Upper lobe of right lung (tissue), 1 donor: ENCODE data around the gene PIM1. TPM values are rescaled to one million over a fixed set of nuclear protein-coding genes. Genes with fewer than 3 reads are reported as not detected.

ENCODE experiments used
- ATAC-seq: fragments of 200-7000 bp; cut with Tn5 transposase; one replicate; pipeline ENCODE4 v1.9.1; 2020; ENCODE audit warnings: mild to moderate bottlenecking, moderate library complexity
- DNase-seq: peaks from one replicate; pipeline ENCODE4 v3.0.0-alpha.2; 2020
- H3K27ac ChIP-seq: fragments of 200-600 bp; one replicate; pipeline ENCODE4 v1.8.0; 2022
- H3K27me3 ChIP-seq: fragments of 200-600 bp; one replicate; pipeline ENCODE4 v1.8.0; 2022; ENCODE audit warnings: mild to moderate bottlenecking
- H3K36me3 ChIP-seq: fragments of 200-600 bp; one replicate; pipeline ENCODE4 v1.8.0; 2022
- H3K4me1 ChIP-seq: fragments of 200-600 bp; one replicate; pipeline ENCODE4 v1.8.0; 2022
- H3K4me3 ChIP-seq: fragments of 200-600 bp; one replicate; pipeline ENCODE4 v1.8.0; 2022; ENCODE audit warnings: mild to moderate bottlenecking
- H3K9me3 ChIP-seq: fragments of 200-600 bp; one replicate; pipeline ENCODE4 v1.8.0; 2022
- intact Hi-C: fragments of 100-400 bp; cut with DNase I; formaldehyde crosslinking; loops from one replicate; pipeline ENCODE4 v1.11.0; 2022
- total RNA-seq: library from RNA; stranded (reverse); fragmentation: NEBNext Ultra II Directional; extraction: Animal tissue kit (Norgen Biotek cat#: 25700); gene quantifications from one replicate; pipeline ENCODE4 v1.2.1, GENCODE V29; 2021
- TF ChIP-seq, protein P1 (sequence below): fragments of 200-600 bp; IDR thresholded peaks from one replicate; pipeline ENCODE4 v1.8.0; 2022; ENCODE audit warnings: antibody characterized with exemption
- donor health status: DM: no; HTN: yes; CAD: no; lungs with severe emphysema.

PIM1 gene
- total RNA-seq, 1 donor from 2014 or later: 55.3 TPM

DNA sequence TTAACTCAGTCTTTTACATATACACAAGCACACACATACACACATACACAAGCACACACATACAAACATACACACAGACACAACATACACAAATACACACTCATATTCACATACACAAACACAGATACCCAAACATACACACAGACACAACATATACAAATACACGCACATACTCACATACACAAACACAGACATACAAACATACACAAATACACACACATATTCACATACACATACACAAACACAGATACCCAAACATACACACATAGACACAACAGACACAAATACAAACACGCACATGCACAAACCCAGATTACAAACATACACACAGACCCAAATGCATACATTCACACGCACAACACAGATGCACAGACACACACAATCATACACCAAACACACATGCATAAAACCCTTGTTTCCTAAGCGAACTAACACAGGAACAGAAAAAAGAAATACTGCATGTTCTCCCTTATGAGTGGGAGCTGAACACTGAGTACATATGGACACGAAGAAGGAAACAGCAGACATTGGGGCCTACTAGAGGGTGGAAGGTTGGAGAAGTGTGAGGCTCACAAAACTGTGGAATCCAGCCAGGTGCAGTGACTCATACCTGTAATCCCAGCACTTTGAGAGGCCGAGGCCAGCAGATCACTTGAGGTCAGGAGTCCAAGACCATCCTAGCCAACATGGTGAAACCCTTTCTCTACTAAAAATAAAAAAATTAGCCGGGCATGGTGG is 34.2 kb downstream of the PIM1 start:
- ATAC-seq (peak; percentile 72), DNase-seq (no peak)
- Histone ChIP-seq H3K27me3 (no peaks in the 10 kb centered on the region), H3K9me3 (no peaks in the 10 kb centered on the region), H3K4me1 (peaks cover 14% of the 10 kb centered on the region), H3K27ac (no peak overlapping the region), H3K36me3 (no peaks in the 10 kb centered on the region), H3K4me3 (no peak overlapping the region)
- intact Hi-C loops: loop anchor here (10.0 kb wide), 1 partner anchor 179 kb away; no protein-coding TSS in a partner anchor
- TF ChIP-seq, protein P1, sequence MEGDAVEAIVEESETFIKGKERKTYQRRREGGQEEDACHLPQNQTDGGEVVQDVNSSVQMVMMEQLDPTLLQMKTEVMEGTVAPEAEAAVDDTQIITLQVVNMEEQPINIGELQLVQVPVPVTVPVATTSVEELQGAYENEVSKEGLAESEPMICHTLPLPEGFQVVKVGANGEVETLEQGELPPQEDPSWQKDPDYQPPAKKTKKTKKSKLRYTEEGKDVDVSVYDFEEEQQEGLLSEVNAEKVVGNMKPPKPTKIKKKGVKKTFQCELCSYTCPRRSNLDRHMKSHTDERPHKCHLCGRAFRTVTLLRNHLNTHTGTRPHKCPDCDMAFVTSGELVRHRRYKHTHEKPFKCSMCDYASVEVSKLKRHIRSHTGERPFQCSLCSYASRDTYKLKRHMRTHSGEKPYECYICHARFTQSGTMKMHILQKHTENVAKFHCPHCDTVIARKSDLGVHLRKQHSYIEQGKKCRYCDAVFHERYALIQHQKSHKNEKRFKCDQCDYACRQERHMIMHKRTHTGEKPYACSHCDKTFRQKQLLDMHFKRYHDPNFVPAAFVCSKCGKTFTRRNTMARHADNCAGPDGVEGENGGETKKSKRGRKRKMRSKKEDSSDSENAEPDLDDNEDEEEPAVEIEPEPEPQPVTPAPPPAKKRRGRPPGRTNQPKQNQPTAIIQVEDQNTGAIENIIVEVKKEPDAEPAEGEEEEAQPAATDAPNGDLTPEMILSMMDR: no peak

DNA sequence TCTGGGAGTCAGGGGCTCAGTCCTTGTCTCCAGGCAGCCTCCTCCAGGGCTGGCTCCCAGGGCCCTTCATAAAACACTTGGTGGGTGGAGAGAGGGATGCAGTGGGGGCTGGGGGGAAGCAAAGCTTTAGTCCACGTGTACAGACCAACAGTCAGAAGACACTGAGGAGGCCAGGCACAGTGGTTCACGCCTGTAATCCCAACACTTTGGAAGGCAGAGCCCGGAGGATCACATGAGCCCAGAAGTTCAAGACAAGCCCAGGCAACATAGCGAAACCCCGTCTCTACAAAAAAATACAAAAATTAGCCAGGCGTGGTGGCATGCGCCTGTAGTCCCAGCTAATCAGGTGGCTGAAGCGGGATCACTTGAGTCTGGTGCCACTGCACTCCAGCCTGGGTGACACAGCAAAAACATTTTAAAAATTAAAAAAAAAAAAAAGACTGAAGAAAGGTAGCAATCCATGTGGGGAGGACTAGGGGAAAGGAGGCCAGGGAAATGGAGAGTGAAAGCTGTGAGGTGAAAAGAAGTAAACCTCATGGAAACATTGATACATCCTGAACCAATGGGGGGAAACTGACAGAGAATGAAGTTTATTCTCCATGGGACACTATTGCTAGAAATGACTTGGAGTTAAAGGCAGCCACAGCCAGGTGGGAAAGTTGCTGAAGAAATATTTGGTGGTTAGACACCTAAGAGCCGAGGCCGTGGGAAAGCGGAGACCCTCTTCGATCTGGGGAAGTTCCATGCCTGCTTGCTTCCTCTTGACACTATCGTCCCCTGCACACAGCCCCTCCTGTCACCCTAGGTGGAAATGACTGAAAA is 35.4 kb downstream of the PIM1 start:
- intact Hi-C loops: loop anchor here (10.0 kb wide), 1 partner anchor 181 kb away; no protein-coding TSS in a partner anchor
- Histone ChIP-seq H3K4me3 (no peak overlapping the region), H3K4me1 (peaks cover 17% of the 10 kb centered on the region), H3K9me3 (no peaks in the 10 kb centered on the region), H3K36me3 (no peaks in the 10 kb centered on the region), H3K27ac (no peak overlapping the region), H3K27me3 (no peaks in the 10 kb centered on the region)
- DNase-seq (no peak), ATAC-seq (no peak)
- TF ChIP-seq, protein P1: no peak

DNA sequence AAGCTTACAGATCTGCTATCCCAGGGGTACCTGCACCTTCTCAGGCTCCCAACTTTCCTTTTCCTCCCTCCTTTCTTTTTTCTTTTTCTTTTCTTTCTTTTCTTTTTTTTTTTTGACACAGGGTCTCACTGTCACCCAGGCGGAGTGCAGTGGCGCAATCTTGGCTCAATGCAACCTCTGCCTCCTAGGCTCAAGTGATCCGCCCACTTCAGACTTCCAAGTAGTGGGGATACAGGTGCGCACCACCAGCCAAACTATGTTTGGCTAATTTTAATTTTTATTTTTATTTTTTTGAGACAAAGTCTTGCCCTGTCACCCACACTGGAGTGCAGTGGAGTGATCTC is 36.0 kb downstream of the PIM1 start:
- ATAC-seq (no peak), DNase-seq (no peak)
- Histone ChIP-seq H3K27ac (no peak overlapping the region), H3K4me3 (no peak overlapping the region), H3K27me3 (no peaks in the 10 kb centered on the region), H3K4me1 (peaks cover 18% of the 10 kb centered on the region), H3K36me3 (no peaks in the 10 kb centered on the region), H3K9me3 (no peaks in the 10 kb centered on the region)
- TF ChIP-seq, protein P1: no peak
- intact Hi-C loops: loop anchor here (10.0 kb wide), 1 partner anchor 181 kb away; no protein-coding TSS in a partner anchor

DNA sequence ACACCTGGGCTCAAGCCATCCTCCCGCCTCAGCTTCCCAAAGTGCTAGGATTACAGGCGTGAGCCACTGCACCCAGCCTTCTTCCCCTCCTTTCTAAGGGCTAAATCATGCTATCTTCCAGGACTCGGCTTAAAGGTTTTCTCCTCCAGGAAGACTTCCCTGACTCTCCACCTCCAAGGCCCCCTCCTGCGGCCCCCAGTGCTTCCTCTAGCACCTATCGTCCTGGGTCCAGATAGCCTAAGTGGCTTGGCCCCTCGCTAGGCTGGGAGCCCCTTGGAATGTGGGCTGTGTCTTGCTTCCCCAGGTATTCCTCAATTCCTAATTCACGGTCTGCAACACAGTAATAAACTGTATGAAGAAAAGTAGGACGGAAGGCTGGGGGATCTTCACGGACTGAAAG is 36.7 kb downstream of the PIM1 start:
- Histone ChIP-seq H3K4me1 (peaks cover 18% of the 10 kb centered on the region), H3K4me3 (no peak overlapping the region), H3K27ac (no peak overlapping the region), H3K9me3 (no peaks in the 10 kb centered on the region), H3K36me3 (no peaks in the 10 kb centered on the region), H3K27me3 (no peaks in the 10 kb centered on the region)
- TF ChIP-seq, protein P1: no peak
- DNase-seq (no peak), ATAC-seq (no peak)
- intact Hi-C loops: loop anchor here (10.0 kb wide), 1 partner anchor 182 kb away; no protein-coding TSS in a partner anchor

DNA sequence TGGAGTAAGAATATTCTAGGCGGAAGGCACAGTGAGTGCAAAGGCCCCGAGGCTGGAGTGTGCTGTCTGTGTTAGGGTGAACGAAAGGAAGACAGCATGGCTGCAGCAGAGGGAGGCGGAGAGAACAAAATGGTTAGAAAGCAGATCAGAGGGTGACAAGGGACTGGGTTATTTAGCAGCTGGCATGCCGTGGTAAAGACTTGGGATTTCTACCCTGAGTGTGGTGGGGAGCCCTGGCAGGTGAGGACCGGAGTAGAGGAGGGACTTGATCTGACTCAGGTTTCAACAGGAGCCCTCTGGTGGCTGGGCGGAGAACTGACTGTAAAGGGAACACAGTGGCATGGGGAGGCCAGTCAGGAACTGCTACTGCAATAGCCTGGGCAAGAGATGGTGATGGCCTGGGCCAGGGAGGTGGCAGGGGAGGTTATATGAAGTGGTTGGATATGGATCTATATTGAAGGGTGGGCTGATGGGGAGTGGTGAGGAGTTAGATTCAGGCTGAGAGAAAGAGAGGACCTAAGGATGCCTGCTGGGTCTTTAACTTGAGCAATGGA is 38.0 kb downstream of the PIM1 start:
- ATAC-seq (peak; percentile 92), DNase-seq (peak; percentile 89)
- TF ChIP-seq, protein P1: peak; percentile 81
- intact Hi-C loops: loop anchor here (10.0 kb wide), 1 partner anchor 183 kb away; no protein-coding TSS in a partner anchor
- Histone ChIP-seq H3K27ac (no peak overlapping the region), H3K27me3 (no peaks in the 10 kb centered on the region), H3K9me3 (no peaks in the 10 kb centered on the region), H3K36me3 (no peaks in the 10 kb centered on the region), H3K4me3 (no peak overlapping the region), H3K4me1 (peaks cover 18% of the 10 kb centered on the region)
